Astrocyte (in vitro differentiated cells and primary cell): Measurements from ENCODE around the gene SLC7A6OS.

ENCODE experiments used
- EZH2 ChIP-seq: IDR thresholded peaks from 2 replicates; pipeline ENCODE4 v1.6.1; 2012; ENCODE audit warnings: mild to moderate bottlenecking, low read length, inconsistent platforms; ENCODE audit not compliant: insufficient read depth
- TF ChIP-seq, protein P1 (sequence below): IDR thresholded peaks from 2 replicates; pipeline ENCODE4 v1.5.1; 2011; ENCODE audit warnings: low read depth, mild to moderate bottlenecking, inconsistent platforms, low read length, moderate library complexity; ENCODE audit not compliant: insufficient read depth

DNA sequence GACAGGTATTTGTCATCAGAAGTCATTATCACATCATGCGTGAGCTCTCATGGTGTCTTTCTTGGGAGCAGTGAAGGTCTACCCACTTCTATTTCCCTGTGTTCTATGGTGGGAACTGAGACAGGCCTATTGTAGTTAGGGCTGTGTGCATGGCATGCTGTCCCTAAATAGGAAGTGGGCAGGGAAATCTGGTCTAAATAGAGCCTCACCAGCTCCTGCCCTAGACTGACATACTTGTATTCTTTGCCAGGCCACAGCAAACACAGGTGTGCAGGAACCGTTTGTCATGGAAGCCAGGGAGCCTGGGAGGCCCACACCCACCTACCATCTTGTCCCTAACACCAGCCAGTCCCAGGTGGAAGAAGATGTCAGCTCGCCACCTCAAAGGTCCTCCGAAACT is 36.3 kb downstream of the SLC7A6OS start:
- no peak for TF ChIP-seq EZH2
- TF ChIP-seq, protein P1, sequence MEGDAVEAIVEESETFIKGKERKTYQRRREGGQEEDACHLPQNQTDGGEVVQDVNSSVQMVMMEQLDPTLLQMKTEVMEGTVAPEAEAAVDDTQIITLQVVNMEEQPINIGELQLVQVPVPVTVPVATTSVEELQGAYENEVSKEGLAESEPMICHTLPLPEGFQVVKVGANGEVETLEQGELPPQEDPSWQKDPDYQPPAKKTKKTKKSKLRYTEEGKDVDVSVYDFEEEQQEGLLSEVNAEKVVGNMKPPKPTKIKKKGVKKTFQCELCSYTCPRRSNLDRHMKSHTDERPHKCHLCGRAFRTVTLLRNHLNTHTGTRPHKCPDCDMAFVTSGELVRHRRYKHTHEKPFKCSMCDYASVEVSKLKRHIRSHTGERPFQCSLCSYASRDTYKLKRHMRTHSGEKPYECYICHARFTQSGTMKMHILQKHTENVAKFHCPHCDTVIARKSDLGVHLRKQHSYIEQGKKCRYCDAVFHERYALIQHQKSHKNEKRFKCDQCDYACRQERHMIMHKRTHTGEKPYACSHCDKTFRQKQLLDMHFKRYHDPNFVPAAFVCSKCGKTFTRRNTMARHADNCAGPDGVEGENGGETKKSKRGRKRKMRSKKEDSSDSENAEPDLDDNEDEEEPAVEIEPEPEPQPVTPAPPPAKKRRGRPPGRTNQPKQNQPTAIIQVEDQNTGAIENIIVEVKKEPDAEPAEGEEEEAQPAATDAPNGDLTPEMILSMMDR, result no peak
